T-helper 1 cell treated with Interleukin-12 subunit alpha and Interleukin-12 subunit beta and Interleukin-4 antibody, amounts not matched to agents 30 μg/mL and 1 μg/mL, for 36 hours (primary cell): Measurements from ENCODE around the gene CYP27A1.

Source experiments
- H3K27ac Mint-ChIP-seq: one replicate; pipeline ENCODE4 v1.8.0; 2021; ENCODE audit warnings: mild to moderate bottlenecking, mixed read lengths
- H3K27me3 Mint-ChIP-seq: one replicate; pipeline ENCODE4 v1.8.0; 2021; ENCODE audit warnings: low read depth, mixed read lengths
- H3K36me3 Mint-ChIP-seq: one replicate; pipeline ENCODE4 v1.8.0; 2021; ENCODE audit warnings: low read depth, mixed read lengths
- H3K4me1 Mint-ChIP-seq: one replicate; pipeline ENCODE4 v1.8.0; 2021; ENCODE audit warnings: low read depth, mixed read lengths
- H3K4me3 Mint-ChIP-seq: one replicate; pipeline ENCODE4 v1.8.0; 2021; ENCODE audit warnings: mild to moderate bottlenecking, moderate library complexity, mixed read lengths
- H3K9me3 Mint-ChIP-seq: one replicate; pipeline ENCODE4 v1.8.0; 2021; ENCODE audit warnings: mixed read lengths

The CYP27A1 gene

GRCh38 chr2:218781691-218782527, at the start of gene CYP27A1:
Gene CYP27A1, plus strand, starts transcription at chr2:218782147. Its CDS starts 36 bp downstream, at chr2:218782183.
- no peaks in the 10 kb centered on the region for H3K4me1 Mint-ChIP-seq
- H3K9me3 Mint-ChIP-seq, result peaks cover 9% of the 10 kb centered on the region
- no peak within 1 kb of the TSS for H3K27ac Mint-ChIP-seq
- no peaks in the 10 kb centered on the region for H3K36me3 Mint-ChIP-seq
- no peak within 1 kb of the TSS for H3K4me3 Mint-ChIP-seq
- H3K27me3 Mint-ChIP-seq, result peaks cover 57% of the 10 kb centered on the region

DNA sequence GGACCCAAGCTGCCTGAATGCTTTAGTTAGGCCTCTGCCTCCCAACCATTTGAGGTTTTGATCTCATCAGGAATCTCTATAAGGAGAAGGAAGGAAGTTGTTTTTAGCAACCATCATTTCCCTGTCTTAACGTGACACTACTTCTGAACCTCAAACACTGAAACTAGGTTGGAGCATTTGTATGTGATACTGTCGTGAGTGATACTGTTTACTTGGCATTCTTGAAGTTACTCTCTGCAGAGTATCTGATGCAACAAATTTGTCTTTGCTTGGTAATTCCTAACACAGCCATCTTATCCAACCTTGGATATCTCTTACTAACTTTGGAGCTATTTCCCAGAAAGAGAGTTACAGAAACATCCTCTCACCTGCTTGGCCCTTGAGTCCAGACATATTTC, 49.2 kb upstream of the CYP27A1 start:
- no peaks in the 10 kb centered on the region for H3K27me3 Mint-ChIP-seq
- peaks cover 36% of the 10 kb centered on the region for H3K4me1 Mint-ChIP-seq
- H3K36me3 Mint-ChIP-seq, result peaks cover 13% of the 10 kb centered on the region
- H3K4me3 Mint-ChIP-seq, result no peak overlapping the region
- peak overlapping the region; percentile 77 for H3K27ac Mint-ChIP-seq
- peaks cover 5% of the 10 kb centered on the region for H3K9me3 Mint-ChIP-seq

DNA sequence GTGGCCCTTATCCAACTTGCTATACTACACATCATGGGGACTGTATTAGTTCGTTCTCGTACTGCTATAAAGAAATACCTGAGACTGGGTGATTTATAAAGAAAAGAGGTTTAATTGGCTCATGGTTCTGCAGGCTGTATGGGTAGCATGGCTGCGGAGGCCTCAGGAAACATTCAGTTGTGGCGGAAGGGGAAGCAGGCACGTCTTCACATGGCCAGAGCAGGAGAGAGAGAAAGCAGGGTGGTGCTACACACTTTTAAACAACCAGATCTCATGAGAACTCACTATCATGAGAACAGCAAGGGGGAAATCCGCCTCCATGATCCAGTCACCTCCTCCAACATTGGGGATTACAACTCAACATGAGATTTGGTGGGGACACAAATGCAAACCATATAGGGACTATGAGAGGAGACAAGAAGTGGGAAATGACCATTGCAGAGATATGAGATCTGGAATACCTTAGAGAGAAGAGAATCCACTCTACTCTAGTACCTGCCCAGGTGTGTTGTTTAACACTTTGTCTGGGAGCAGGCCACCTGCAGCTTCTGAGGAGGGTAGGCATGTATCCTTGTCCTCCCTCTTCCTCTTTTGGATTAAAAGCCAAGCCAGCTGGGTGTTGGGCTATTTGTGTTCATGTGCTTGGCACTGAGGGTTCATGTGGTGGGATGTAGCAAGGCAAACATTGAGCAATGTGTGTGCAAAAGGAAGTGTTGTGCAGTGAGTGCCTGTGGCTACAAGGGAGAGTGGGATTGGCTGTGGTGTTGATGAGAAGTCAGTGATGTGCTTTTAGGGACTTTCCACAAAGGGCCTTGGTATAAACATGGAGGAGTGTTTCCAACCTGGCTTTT, 48.6 kb upstream of the CYP27A1 start:
- Mint-ChIP-seq H3K27ac (peak overlapping the region; percentile 77), H3K27me3 (no peaks in the 10 kb centered on the region), H3K4me1 (peaks cover 36% of the 10 kb centered on the region), H3K9me3 (peaks cover 3% of the 10 kb centered on the region), H3K4me3 (peak overlapping the region; percentile 3), H3K36me3 (peaks cover 18% of the 10 kb centered on the region)

GRCh38 chr2:218734190-218734975, 47.6 kb upstream of the CYP27A1 start:
- no peak overlapping the region for H3K4me3 Mint-ChIP-seq
- no peaks in the 10 kb centered on the region for H3K27me3 Mint-ChIP-seq
- peaks cover 22% of the 10 kb centered on the region for H3K36me3 Mint-ChIP-seq
- H3K27ac Mint-ChIP-seq, result peak overlapping the region; percentile 77
- peaks cover 34% of the 10 kb centered on the region for H3K4me1 Mint-ChIP-seq
- peaks cover 3% of the 10 kb centered on the region for H3K9me3 Mint-ChIP-seq

GRCh38 chr2:218736531-218736930, 45.4 kb upstream of the CYP27A1 start:
- H3K4me1 Mint-ChIP-seq, result peaks cover 30% of the 10 kb centered on the region
- no peaks in the 10 kb centered on the region for H3K27me3 Mint-ChIP-seq
- H3K27ac Mint-ChIP-seq, result no peak overlapping the region
- peaks cover 27% of the 10 kb centered on the region for H3K36me3 Mint-ChIP-seq
- peaks cover 3% of the 10 kb centered on the region for H3K9me3 Mint-ChIP-seq
- no peak overlapping the region for H3K4me3 Mint-ChIP-seq

DNA sequence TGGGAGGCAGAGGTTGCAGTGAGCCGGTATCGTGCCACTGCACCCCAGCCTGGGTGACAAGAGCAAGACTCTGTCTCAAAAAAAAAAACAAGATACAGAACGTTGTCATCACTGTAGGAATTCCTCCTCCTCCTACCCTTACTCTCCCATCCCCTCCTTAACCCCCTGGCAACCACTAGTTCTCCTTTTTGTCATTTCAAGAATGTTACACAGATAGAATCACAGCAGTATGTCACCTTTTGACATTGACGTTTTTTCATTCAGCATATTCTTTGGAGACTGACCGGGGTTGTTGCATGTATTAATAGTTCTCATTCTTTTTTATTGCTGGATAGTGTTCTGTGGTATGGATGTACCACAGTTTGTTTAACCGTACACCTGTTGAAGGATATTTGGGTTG, 38.9 kb upstream of the CYP27A1 start:
- Mint-ChIP-seq H3K4me1 (peaks cover 16% of the 10 kb centered on the region), H3K4me3 (no peak overlapping the region), H3K36me3 (peaks cover 37% of the 10 kb centered on the region), H3K27ac (no peak overlapping the region), H3K27me3 (no peaks in the 10 kb centered on the region), H3K9me3 (no peaks in the 10 kb centered on the region)

- Mint-ChIP-seq H3K9me3 (no peaks in the 10 kb centered on the region), H3K36me3 (peaks cover 30% of the 10 kb centered on the region), H3K4me1 (peaks cover 16% of the 10 kb centered on the region), H3K27ac (peak overlapping the region; percentile 34), H3K4me3 (no peak overlapping the region), H3K27me3 (no peaks in the 10 kb centered on the region)
Measured at GRCh38 chr2:218744615-218745014, 37.3 kb upstream of the CYP27A1 start.

- Mint-ChIP-seq H3K36me3 (peaks cover 30% of the 10 kb centered on the region), H3K27ac (peak overlapping the region; percentile 17), H3K4me3 (no peak overlapping the region), H3K4me1 (peaks cover 16% of the 10 kb centered on the region), H3K9me3 (no peaks in the 10 kb centered on the region), H3K27me3 (no peaks in the 10 kb centered on the region)
Measured at GRCh38 chr2:218745160-218745558, 36.8 kb upstream of the CYP27A1 start.

GRCh38 chr2:218745559-218746469, 36.1 kb upstream of the CYP27A1 start:
- H3K36me3 Mint-ChIP-seq, result peaks cover 35% of the 10 kb centered on the region
- no peak overlapping the region for H3K4me3 Mint-ChIP-seq
- H3K4me1 Mint-ChIP-seq, result peaks cover 16% of the 10 kb centered on the region
- no peaks in the 10 kb centered on the region for H3K9me3 Mint-ChIP-seq
- no peaks in the 10 kb centered on the region for H3K27me3 Mint-ChIP-seq
- peak overlapping the region; percentile 17 for H3K27ac Mint-ChIP-seq

- Mint-ChIP-seq H3K27ac (no peak overlapping the region), H3K4me3 (no peak overlapping the region), H3K36me3 (peaks cover 37% of the 10 kb centered on the region), H3K27me3 (no peaks in the 10 kb centered on the region), H3K4me1 (peaks cover 16% of the 10 kb centered on the region), H3K9me3 (no peaks in the 10 kb centered on the region)
Measured at GRCh38 chr2:218746470-218746795, 35.5 kb upstream of the CYP27A1 start.

DNA sequence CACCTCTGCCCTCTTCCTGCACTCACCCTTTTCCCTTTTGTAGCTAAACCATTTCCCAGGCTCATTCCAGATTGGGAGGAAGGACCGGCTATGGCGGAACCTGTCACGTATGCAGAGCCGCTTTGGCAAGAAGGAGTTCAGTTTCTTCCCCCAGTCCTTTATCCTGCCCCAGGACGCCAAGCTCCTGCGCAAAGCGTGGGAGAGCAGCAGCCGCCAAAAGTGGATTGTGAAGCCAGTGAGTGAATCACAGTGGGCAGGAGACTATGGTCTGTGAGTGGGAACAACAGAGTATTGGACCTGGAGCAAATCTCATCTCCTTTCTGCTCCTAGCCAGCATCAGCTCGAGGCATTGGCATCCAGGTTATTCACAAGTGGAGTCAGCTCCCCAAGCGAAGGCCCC, 35.0 kb upstream of the CYP27A1 start:
- Mint-ChIP-seq H3K4me3 (no peak overlapping the region), H3K27ac (no peak overlapping the region), H3K4me1 (peaks cover 16% of the 10 kb centered on the region), H3K36me3 (peaks cover 39% of the 10 kb centered on the region), H3K27me3 (no peaks in the 10 kb centered on the region), H3K9me3 (no peaks in the 10 kb centered on the region)

DNA sequence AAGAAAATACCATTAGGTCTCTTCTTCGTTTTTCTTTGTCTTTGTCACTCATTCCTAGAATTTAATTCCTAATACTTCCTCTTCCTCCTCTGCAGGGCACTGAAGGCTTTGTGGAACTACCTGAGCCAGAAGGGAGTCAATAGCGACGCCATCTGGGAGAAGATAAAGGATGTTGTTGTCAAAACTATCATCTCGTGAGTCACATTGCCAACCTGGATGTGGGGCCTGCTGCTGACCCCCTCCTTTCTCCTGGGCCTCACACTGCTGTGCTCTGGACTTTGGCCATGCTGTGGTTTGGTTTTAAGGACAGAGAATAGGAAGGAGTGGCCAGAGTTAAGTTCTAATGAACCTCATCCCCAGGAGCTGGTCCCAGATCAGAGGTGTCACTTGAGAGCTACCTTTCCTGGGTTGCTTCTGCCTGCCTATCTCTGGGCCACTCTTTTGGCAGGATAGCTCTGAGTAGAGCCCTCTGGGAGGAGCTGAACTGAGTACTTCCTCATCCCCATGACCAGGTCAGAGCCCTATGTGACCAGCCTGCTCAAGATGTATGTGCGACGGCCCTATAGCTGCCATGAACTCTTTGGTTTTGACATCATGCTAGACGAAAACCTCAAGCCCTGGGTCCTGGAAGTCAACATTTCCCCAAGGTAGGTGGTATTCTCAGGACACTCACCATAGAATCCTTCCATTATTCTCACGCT, 33.1 kb upstream of the CYP27A1 start:
- Mint-ChIP-seq H3K9me3 (no peaks in the 10 kb centered on the region), H3K27ac (no peak overlapping the region), H3K27me3 (no peaks in the 10 kb centered on the region), H3K36me3 (peaks cover 46% of the 10 kb centered on the region), H3K4me3 (no peak overlapping the region), H3K4me1 (peaks cover 13% of the 10 kb centered on the region)

- H3K36me3 Mint-ChIP-seq, result peaks cover 39% of the 10 kb centered on the region
- no peaks in the 10 kb centered on the region for H3K9me3 Mint-ChIP-seq
- no peak overlapping the region for H3K4me3 Mint-ChIP-seq
Measured at GRCh38 chr2:218754201-218754600, 27.7 kb upstream of the CYP27A1 start.

More at GRCh38 chr2:218754201-218754600, 27.7 kb upstream of the CYP27A1 start:
- H3K27ac Mint-ChIP-seq, result no peak overlapping the region
- no peaks in the 10 kb centered on the region for H3K4me1 Mint-ChIP-seq
- H3K27me3 Mint-ChIP-seq, result no peaks in the 10 kb centered on the region
